HCT116 (cell line): ENCODE results near the gene LEKR1.

Experiments used
- EZH2phosphoT487 ChIP-seq: fragments of 200-600 bp; IDR thresholded peaks from 2 replicates; pipeline ENCODE4 v1.6.1; 2018; ENCODE audit warnings: antibody characterized with exemption, borderline replicate concordance
- POLR2AphosphoS5 ChIP-seq: IDR thresholded peaks from 2 replicates; pipeline ENCODE4 v1.6.1; 2011; ENCODE audit warnings: mild to moderate bottlenecking, low read depth, low read length, moderate library complexity

DNA sequence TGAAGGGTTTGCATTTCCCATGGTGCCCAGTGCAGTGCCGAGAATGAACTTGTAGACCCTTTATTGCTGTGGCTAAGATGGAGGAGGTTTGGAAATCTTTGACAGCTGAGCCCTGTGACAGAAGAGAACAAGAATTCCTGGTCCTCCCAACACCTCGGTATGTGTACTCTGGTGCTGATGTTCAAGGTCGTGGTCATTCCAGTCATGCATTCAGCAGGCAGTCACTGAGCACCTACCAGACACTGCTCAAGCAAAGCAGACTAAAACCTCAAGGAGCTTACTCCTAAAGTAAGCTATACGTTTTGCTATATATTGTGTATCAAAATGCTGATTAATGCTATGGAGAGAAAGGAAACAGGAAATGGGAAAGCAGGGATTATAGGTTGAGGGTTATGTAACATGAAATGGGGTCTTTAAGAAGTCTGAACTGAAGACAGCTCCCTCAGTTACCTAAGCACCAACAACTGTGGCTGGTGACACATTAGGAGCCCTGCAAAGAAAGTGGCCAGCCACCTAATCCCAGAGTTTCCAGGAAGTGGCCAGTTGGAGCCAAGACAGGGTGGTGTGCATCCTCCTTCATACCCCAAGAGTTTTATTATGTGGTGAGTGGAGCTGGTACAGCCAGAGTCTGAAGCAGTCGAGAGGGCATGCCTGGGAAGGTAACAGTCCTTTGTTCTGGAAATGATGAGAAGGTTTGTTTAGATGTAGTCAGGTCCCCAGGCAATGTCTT is 268.8 kb downstream of the LEKR1 start:
- no peak for TF ChIP-seq EZH2phosphoT487
- TF ChIP-seq POLR2AphosphoS5: no peak
